Hematopoietic multipotent progenitor cell treated with erythropoietin and hydrocortisone succinate and interleukin-3 and kit ligand, for 17 days (in vitro differentiated cells): ENCODE data around the gene SPG11.
"Not testable (repeated sequence)": the region's sequence is repeated elsewhere in the genome, so short reads cannot be mapped to it uniquely, and the experiment has no call there.

Source experiments
- DNase-seq: peaks from one replicate; pipeline ENCODE4 v3.0.0-alpha.2; 2015; ENCODE audit warnings: low spot score

SPG11 gene

DNA sequence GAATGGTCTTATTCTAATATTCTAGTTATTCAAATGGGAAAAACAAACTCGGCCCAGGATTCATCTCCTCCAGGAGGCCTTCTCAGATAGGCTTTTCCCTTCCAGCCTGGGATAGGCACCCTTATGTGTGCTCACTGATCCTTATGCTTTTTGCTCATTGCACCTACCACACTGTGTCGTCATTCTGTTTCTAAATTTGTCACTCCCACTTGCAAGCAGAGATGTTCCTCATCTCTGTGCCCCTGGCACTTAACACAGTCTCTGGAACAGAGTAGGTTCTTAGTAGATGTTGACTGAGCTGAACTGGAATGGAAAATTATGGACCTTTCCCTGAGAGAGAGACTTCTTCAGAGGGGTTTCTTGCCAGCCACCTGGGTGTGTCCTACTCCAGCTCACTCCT, 18.7 kb upstream of the SPG11 start:
- DNase-seq: no peak

DNA sequence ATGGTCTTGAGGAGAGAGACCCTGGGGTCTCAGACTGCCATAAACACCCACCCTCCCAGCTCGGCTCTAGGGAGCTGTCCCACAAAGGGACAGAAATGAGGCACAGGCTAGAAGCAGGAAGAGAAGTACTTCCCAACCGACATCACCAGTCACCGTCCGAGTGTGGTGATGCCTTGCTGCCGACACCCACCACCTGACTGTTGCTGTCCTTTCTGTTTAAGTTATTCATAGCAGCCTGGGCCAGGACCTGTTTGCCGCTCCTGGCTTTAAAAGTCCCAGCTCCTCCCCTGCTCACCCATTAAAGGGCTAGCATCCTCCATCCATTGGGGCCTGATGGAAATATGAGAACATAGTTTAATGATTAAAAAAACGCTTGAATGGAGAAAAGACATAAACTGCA, 13.2 kb upstream of the SPG11 start:
- DNase-seq: no peak

DNA sequence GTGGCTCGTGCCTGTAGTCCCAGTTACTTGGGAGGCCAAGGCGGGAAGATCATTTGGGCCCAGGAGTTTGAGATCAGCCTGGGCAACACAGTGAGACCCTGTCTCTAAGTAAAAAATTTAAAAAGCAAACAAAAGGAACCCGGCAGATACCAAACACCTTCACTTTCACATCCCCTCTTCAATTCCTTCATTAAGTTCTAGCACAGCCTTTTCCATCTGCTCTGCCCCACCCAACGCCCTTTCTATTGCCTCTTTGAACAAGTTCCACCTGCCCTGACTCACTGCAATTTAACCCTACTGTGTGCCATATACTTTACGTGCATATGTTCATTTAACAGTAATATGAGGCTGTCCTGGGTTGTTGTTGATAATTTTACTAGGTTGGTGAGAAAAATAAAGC, 12.4 kb upstream of the SPG11 start:
- DNase-seq: no peak

DNA sequence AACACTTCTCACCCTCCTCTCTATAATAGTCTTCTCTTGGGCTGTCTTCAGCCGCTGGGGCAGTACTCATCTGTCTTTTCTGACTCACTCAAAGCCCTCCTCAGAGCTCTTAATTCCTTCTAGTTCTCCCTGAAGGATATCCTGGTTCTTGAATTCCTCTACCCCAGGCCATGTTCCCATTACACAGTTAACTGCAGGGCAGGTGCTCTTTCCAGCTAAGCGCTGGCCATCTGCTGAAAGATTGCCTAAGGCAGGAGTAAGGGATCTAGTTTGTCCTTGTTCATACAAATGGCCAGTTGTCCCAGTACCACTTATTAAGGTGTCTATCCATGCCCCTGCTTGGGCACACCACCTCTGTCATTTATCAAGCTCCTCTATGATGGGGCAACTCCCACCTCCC, 10.2 kb upstream of the SPG11 start:
- no peak for DNase-seq

DNA sequence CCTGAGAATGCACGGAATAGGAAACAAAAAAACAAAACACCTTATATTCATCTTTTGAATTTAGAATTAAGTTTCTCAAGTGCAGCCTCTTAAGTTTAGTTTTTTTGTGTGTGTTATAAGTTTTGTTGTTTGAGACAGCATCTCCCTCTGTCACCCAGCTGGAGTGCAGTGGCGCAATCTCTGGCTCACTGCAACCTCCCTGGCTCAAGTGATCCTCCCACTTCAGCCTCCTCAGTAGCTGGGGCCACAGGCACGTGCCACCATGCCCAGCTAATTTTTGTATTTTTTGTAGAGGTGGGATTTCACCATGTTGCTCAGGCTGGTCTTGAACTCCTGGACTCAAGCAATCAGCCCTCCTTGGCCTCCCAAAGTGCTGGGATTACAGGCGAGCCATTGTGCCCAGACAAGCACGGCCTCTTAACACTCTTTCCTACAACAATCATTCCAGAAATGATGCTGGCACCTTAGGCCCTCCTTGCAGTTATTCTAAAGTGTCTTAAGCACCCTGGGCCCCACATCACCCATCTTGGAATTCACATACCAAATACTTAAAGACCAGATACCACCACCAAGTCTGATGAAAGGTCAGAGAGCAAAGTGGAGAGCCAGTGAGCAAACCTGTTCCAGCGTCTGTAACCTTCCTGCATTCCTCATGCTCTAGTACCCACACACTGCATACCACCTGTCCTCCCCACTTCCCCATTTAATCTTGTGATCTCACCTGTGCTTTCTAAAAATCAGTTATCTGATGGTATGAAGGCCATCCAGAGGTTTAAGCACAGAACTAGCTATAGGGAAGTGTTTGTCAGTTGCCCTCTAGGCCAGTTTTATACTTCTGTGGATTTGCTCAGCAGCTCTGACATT, 6.9 kb upstream of the SPG11 start:
- no peak for DNase-seq

DNA sequence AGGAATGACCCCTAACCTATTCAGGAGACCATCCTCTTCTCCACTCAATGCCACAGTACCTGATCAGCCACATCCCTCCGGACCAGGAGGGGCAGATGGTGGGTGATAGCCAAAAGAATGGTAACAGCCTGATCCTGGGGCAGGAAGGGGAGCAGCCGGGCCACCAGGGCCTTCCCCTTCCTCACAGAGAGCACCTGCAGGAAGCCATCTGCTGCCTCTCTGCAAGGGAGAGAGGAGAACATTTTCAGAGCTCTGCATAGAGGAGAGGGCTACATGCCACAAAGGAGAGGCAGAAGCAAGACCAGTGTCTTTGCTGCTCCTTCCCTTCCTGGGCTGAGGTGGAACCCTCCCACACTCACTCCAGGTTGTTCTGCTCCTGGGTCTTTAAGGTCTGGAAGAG, 5.5 kb upstream of the SPG11 start:
- DNase-seq: no peak

DNA sequence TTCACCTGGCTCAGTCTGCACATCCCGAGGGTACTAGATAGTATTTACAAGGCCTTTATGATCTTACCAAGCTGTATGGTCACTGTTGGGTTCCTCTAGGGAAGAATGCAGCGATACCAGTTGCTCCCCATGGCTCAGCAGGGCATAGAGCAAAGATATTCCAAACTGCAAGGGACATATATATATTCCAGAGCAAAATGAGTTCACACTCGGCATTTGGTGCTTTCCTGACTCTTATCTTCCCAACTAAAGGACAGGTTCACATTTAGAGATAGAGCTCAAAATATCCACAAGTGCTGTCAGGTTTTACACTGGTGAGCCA, 3.5 kb upstream of the SPG11 start:
- DNase-seq: no peak

DNA sequence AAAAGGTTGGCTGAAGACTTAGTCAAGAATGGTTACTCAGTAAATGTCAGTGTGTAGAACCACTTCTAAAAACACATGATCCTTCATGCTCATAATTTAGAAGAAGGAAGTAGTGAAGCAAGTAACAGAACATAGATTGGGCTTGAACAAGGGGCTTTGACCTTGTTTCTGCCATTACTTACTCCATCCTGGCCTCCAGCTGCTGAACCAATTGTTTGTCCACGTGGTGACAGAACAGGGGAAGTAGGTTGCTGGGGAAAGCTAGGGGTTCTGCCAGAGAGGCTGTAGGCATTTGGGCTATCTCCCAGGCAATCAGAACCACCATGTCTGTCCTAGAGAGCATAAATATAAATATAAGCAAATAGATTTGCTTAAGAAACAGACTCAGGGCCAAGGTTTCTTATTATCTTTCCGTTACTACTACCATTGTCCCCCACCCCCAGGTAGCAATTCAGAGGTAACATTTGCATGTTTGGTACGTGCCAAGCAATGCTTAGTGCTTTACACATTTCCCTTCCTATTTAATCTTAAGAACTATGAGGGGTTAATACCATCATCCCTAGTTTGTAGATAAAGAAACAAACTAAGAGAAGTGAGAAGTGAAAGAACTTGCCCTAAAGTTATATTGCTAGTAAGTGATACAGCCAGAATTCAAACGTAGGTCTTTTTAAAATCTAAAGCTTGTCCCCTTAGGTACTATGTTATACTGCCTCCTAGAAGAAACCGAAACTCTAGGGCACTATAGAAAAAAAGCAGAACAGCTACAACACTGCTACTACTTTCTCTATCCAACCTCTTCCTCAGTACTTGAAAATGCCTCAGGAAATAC, 3.0 kb upstream of the SPG11 start:
- DNase-seq: no peak

DNA sequence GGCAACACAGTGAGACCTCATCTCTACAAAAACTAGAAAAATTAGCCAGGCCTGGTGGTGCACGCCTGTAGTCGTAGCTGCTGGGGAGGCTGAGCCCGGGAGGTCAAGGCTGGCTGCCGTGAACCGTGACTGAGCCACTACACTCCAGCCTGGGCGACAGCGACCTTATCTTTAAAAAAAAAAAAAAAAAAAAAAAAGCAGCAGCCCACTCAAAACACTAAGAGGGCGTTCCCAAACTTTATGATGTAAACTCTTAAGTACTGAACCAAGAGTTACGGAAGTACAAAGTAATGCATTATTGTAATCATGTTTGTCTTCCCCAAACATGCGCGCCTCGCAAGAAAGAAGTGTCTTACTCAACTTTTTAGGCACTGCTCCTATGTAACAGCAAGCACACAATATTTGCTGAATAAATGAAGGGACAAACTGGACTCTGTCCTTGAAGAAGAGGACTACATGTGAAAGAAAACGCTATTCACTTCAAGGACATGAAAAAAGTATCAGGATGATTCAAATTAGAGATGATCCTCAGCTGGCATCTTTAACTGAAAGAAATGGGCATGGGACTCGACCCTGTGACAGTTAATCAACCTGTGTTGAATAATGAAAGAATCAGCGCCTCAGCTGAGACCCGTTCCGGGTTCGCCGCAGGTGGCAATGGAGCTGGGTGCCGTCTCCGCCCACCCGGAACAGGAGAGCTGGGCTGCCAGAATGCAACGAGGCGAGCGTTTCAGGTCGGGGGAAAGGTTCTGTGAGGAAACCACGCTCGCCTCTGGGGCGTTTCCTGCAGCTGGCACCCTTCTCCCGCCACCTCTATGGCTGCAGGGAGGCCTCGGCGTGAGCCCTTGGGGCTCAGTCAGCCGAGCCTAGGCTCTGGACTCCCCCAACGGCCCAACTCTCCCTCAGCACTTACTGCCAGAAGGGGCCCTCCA, 718 bp downstream of the SPG11 start:
- peak; percentile 69 for DNase-seq

DNA sequence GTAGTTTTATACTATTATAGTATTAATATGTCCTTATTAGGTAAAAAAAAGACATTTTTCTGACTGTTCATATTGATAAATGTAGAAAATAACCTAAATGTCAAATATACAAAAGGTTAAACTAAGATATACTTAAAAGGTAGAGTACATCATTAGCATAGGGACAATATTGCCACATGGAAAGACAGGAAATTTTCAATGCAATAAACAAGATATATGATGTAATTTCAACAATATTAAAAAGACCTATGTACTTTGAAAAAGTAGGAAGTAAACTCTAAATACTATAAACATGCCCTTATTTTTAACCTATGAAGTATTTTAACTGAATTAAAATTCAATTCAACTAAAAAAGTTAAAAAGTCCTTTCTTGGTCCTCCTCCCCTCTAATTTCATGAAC, 1.9 kb downstream of the SPG11 start:
- DNase-seq: no peak

DNA sequence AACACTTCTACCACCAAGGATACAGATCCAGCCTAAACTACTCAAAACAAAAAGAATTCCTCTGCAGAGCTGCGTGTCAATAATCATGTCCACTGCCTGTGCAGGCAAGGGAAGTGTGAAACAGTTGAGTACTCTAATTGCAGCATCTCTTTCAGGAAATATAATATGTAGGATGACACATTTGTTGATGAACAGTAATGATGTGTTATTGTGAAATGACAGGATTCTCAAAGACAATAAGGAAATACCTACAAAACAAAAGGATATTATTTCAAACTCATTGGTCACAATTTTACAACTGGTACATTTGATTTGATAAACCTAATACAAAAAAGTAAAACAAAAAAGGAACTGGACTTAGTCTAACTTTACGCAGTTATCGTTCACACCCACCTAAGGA, 4.4 kb downstream of the SPG11 start:
- no peak for DNase-seq

DNA sequence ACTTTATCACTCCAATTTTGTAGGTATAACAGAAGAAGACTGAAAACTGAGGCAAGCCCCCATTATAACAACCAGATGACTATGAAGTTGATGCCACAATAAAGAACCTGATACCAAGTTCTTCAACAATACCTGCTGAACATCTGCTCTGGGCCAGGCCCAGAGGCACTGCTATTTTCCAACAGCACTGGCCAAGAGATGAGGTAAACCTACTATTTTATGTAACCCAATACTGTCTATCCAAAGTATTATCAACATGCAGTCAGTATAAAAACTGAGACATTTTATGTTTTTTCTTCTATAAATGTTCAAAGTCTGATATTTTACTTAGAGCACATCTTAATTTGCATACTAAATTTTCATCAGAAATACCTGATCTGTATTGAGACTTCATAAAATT, 6.1 kb downstream of the SPG11 start:
- no peak for DNase-seq

DNA sequence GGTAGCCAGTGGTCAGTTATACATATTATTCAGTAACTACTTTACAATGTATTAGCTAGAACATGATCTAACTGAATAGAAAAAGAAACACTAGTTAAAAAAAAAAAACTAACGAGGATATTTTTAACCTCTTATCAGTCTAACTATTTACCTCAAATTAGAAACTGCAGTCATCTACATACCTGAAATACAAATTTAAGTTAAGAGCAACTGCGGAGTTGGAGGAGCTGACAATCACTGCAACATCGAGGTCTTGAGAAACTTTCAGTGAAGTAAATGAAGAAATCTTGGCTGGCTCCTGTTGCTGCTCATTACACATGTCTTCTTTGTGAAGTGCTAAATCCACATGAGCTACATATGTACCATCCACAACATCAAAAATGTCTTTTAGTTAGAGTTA, 6.5 kb downstream of the SPG11 start:
- DNase-seq: no peak

DNA sequence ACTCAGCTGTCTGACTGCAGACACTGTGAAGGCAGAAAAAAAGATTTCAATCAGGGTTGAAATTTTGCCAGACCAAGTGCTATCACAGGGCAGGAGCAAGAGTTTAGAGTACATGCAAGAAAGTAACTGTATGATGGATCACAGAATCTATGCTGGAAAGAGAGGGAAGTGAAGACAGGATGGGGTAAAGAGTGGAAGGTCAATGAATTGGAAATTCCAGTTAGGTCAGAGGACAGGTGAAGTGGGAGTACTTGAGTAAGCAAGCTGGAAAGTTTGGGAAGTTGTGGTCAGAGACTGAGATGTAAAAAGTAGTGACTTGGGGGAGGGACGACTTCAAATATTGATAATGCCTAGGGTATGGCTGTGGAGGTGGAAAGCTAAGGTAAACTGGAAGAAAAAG, 7.2 kb downstream of the SPG11 start:
- DNase-seq: no peak

DNA sequence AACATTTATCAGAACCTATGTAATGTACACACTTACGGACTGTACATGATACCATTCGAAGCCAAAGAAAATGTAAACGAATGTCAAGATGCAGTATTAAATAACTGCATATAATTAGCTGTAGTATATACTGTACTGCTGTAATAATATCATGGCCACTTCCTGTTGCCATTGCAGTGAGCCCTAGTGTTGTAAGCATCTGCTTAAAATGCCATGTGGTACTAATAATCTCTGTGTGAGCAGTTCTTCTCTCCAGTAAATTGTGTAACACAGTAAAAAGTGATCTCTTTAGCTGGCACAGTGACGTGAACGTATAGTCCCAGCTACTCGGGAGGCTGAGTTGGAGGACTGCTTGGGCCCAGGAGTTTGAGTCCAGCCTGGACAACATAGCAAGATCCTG, 8.6 kb downstream of the SPG11 start:
- DNase-seq: no peak

DNA sequence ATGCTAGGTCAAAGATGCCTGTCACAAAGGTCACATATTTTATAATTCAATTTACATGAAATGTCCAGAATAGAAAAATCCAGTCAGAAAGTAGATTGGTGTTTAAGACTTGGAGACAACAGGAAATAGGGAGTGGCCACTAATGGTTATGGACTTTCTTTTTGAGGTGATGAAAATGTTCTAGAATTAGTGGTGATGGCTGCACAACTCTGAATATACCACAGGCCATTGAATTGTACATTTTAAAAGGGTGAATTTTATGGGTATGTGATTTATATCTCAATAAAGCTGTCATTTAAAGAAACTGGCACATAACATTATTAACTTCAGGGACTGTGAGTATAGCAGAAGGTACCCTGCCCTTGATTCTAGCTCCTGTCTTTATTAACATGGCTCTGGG, 15.8 kb downstream of the SPG11 start:
- no peak for DNase-seq

DNA sequence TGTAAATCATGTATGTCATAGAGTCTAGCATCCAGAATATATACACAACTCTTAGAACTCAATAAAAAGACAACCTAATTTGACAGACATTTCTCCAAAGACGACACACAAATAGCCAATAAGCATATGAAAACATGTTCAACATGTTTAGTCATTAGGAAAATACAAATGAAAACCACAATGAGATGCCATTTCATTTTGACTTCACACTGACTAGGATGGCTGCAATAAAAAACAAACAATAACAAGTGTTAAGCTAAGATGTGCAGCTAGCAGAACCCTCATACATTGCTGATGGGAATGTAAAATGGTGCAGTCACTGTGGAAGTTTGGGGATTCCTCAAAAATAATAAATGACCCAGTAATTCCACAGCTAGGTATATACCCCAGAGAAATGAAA, 16.4 kb downstream of the SPG11 start:
- DNase-seq: no peak

DNA sequence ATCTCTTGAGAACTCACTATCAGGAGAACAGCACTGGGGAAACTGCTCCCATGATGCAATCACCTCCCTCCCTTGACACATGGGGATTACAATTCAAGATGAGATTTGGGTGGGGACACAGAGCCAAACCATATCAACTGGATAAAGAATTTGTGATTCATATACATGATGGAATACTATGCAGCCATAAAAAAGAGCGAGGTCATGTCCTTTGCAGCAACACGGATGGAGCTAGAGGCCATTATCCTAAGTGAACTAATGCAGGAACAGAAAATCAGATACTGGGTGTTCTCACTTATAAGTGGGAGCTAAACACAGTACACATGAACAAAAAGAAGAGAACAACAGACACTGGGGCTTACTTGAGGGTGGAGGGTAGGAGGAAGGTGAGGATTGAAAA, 17.0 kb downstream of the SPG11 start:
- no peak for DNase-seq

DNA sequence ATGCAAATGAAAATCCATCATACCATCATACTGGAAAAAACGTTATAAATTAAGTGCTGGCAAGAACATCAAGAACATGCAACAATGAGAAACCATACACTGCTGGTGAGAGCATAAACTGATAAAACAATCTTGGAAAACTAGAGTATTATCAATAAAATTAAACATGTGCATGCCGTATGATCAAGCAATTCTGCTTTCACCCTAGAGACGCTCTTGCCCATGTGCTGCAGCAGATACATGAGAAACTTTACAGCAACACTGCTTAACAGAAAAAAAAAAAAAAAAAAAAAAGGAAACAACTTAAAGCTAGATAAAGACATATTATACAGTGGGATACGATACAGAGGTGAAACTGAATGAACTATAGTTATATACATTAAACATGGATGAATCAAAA, 21.8 kb downstream of the SPG11 start:
- no peak for DNase-seq

DNA sequence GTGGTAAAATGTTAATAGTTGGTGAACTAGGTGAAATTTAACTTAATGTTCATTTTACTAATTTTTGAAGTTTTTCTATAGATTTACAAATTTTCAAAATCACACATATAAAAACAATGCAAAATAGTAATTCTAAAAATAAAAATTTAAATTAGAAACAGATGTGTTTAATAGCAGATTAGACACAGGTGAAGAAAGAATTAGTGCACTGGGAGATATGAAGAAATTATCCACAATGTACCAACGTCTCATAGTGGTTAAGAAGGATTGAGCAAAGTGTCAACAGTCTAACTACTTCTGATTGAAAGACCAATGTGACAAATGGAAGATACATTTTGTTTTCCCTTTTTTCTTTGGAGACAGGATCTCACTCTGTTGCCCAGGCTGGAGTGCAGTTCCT, 26.5 kb downstream of the SPG11 start:
- DNase-seq: no peak

DNA sequence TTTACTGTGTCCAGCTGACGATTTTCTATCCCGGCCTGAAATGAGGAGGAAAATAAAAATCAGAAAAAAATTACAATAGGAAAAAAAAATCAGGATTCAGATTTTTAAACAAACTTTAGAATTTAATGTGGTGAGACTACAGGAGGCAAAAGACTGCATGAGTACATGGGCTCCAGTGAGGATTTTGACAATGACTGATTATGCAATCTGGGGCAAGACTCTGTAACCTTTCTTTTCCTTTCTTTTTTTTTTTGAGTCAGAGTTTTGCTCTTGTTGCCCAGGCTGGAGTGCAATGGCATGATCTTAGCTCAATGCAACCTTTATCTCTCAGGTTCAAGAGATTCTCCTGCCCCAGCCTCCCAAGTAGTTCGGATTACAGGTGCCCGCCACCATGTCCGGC, 29.9 kb downstream of the SPG11 start:
- no peak for DNase-seq

DNA sequence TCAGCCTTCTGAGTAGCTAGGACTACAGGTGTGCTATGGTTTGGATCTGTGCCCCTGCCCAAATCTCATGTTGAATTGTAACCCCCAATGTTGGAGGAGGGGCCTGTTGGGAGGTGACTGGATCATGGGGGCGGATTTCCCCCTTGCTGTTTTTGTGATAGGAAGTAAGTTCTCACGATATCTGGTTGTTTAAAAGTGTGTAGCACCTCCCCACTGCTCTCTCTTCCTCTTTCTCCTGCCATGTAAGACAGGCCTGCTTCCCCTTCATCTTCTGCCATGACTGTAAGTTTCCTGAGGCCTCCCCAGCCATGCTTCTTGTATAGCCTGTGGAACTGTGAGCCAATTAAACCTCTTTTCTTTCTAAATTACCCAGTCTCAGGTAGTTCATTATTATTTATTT, 38.2 kb downstream of the SPG11 start:
- DNase-seq: not testable (repeated sequence)

DNA sequence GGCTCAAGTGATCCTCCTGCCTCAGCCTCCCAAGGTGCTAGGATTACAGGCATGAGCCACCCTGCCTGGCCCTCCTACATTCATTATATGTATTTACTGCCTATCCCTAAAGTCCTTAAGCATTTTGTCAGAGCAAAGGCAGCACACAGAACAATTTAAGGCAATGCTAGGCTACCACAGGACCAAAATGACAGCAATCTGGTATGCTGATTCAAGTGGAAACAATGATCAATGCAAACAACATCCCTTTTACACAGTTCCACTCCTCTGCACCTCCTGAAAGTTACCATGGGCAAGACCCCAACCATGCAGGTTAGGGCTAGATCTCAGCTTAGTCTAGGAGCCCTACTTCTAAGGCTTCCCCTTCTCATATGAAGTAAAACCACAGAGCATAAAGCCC, 40.3 kb downstream of the SPG11 start:
- no peak for DNase-seq
